H1 (cell line): ENCODE results near the gene SOBP. TPM values are rescaled to one million over a fixed set of nuclear protein-coding genes. Genes with fewer than 3 reads are reported as not detected.

Experiments
- CTCF ChIA-PET: fragments of 300-600 bp; sonication (Branson Sonifier 250); formaldehyde crosslinking; loops from one replicate; lab custom pipeline; 2021; ENCODE audit not compliant: partially characterized antibody; lab: Charles Lee
- POLR2A ChIA-PET: fragments of 300-600 bp; sonication (Branson Sonifier 250); formaldehyde crosslinking; loops from one replicate; lab custom pipeline; 2021; ENCODE audit warnings: inconsistent platforms; ENCODE audit not compliant: partially characterized antibody; lab: Charles Lee
- DNase-seq, 2 experiments: peaks; one replicate each; pipeline versions ENCODE4 v3.0.0 to v3.0.0-alpha.2; 2010 to 2022; ENCODE audit warnings: low spot score in 2 of 2, low read depth in 1 of 2, mixed read lengths in 1 of 2
- FAIRE-seq: peaks from 2 replicates; lab custom pipeline; 2011; peaks lifted over from hg19 to GRCh38; lab: Jason Lieb, UNC
- H2AFZ ChIP-seq: 2 replicates; pipeline ENCODE4 v1.8.1; 2012; ENCODE audit warnings: low read length, inconsistent platforms
- H2AK5ac ChIP-seq: 2 replicates; pipeline ENCODE4 v1.6.1; 2013; ENCODE audit warnings: low read depth, low read length
- H2BK120ac ChIP-seq: replicated peaks from 2 replicates; pipeline ENCODE3; 2013; ENCODE audit warnings: low read depth, low read length, inconsistent platforms
- H2BK12ac ChIP-seq: 2 replicates; pipeline ENCODE4 v1.6.1; 2013; ENCODE audit warnings: low read depth, low read length
- H2BK15ac ChIP-seq: 2 replicates; pipeline ENCODE4 v1.6.1; 2013; ENCODE audit warnings: low read length
- H2BK20ac ChIP-seq: 2 replicates; pipeline ENCODE4 v1.6.1; 2013; ENCODE audit warnings: low read length
- H2BK5ac ChIP-seq: 2 replicates; pipeline ENCODE4 v1.6.1; 2013; ENCODE audit warnings: low read depth, low read length
- H3K14ac ChIP-seq: 2 replicates; pipeline ENCODE4 v1.6.1; 2013; ENCODE audit warnings: inconsistent platforms; ENCODE audit not compliant: insufficient read length
- H3K18ac ChIP-seq: 2 replicates; pipeline ENCODE4 v1.6.1; 2013; ENCODE audit warnings: low read length; ENCODE audit errors: extremely low read depth
- H3K23ac ChIP-seq: 2 replicates; pipeline ENCODE4 v1.6.1; 2013; ENCODE audit warnings: inconsistent platforms; ENCODE audit not compliant: insufficient read length
- H3K23me2 ChIP-seq: 2 replicates; pipeline ENCODE4 v1.6.1; 2013; ENCODE audit warnings: low read depth, low read length
- H3K27ac ChIP-seq: 2 replicates; pipeline ENCODE4 v1.6.1; 2011; ENCODE audit warnings: low read depth, low read length, inconsistent platforms
- H3K27me3 ChIP-seq, 4 experiments: replicated peaks in 1 of 4; 1 replicate in 1 of 4; 2 replicates in 3 of 4; pipeline versions ENCODE4 v1.6.1 to v1.8.1; 2011 to 2013; ENCODE audit warnings: low read length in 3 of 4, mild to moderate bottlenecking in 3 of 4, inconsistent platforms in 2 of 4, mixed read lengths in 2 of 4, moderate library complexity in 1 of 4; ENCODE audit not compliant: control insufficient read depth in 3 of 4, insufficient read depth in 3 of 4; ENCODE audit errors: extremely low read depth in 1 of 4
- H3K36me3 ChIP-seq, 4 experiments: 2 replicates each; pipeline versions ENCODE4 v1.6.1 to v1.8.1; 2011 to 2013; ENCODE audit warnings: mild to moderate bottlenecking in 4 of 4, low read length in 3 of 4, moderate library complexity in 2 of 4, control low read depth in 1 of 4, inconsistent platforms in 1 of 4; ENCODE audit not compliant: insufficient read depth in 4 of 4, control insufficient read depth in 2 of 4
- H3K4ac ChIP-seq: replicated peaks from 2 replicates; pipeline ENCODE3; 2013; ENCODE audit warnings: low read length, low read depth, mixed read lengths, inconsistent platforms; ENCODE audit not compliant: insufficient read length
- H3K4me1 ChIP-seq, 4 experiments: replicated peaks in 1 of 4; 1 replicate in 1 of 4; 2 replicates in 3 of 4; pipeline versions ENCODE4 v1.6.1 to v1.8.1; 2011 to 2013; ENCODE audit warnings: low read length in 3 of 4, inconsistent platforms in 2 of 4, mixed read lengths in 1 of 4; ENCODE audit not compliant: insufficient read depth in 4 of 4, control insufficient read depth in 3 of 4
- H3K4me2 ChIP-seq, 2 experiments: 2 replicates each; pipeline versions ENCODE4 v1.6.1 to v1.8.1; 2011 to 2013; ENCODE audit warnings: low read depth in 2 of 2, low read length in 2 of 2, control low read depth in 1 of 2, inconsistent platforms in 1 of 2, mild to moderate bottlenecking in 1 of 2; ENCODE audit not compliant: insufficient read depth in 1 of 2
- H3K4me3 ChIP-seq, 4 experiments: fragments of 200-600, 300-600 bp in 1 of 4; sonication (generic), shearing (Covaris generic), sonication (Bioruptor Twin) in 1 of 4; 2 replicates each; pipeline versions ENCODE4 v1.5.1 to v1.8.1; 2011 to 2016; ENCODE audit warnings: low read length in 4 of 4, low read depth in 3 of 4, control low read depth in 2 of 4, inconsistent platforms in 2 of 4, mild to moderate bottlenecking in 2 of 4, mixed read lengths in 1 of 4, moderate library complexity in 1 of 4; ENCODE audit not compliant: insufficient read depth in 2 of 4; ENCODE audit errors: extremely low read depth in 1 of 4
- H3K56ac ChIP-seq: replicated peaks from 2 replicates; pipeline ENCODE3; 2013; ENCODE audit warnings: low read depth, mild to moderate bottlenecking, mixed read lengths, low read length, inconsistent platforms; ENCODE audit not compliant: insufficient read length
- H3K79me1 ChIP-seq: 2 replicates; pipeline ENCODE4 v1.6.1; 2013; ENCODE audit warnings: low read depth, low read length, control low read depth
- H3K79me2 ChIP-seq, 2 experiments: 2 replicates each; pipeline versions ENCODE4 v1.6.1 to v1.8.1; 2012 to 2013; ENCODE audit warnings: low read length in 2 of 2, mild to moderate bottlenecking in 2 of 2, inconsistent platforms in 1 of 2; ENCODE audit not compliant: insufficient read depth in 2 of 2, control insufficient read depth in 1 of 2
- H3K9ac ChIP-seq, 4 experiments: replicated peaks in 1 of 4; 1 replicate in 1 of 4; 2 replicates in 3 of 4; pipeline versions ENCODE4 v1.6.1 to v1.8.1; 2011 to 2013; ENCODE audit warnings: low read depth in 3 of 4, low read length in 3 of 4, control low read depth in 2 of 4, mild to moderate bottlenecking in 2 of 4, moderate library complexity in 2 of 4, inconsistent platforms in 1 of 4; ENCODE audit errors: extremely low read depth in 1 of 4
- H3K9me3 ChIP-seq, 2 experiments: 2 replicates each; pipeline versions ENCODE4 v1.6.1 to v1.8.1; 2012 to 2013; ENCODE audit warnings: mild to moderate bottlenecking in 2 of 2, moderate library complexity in 2 of 2, control low read depth in 1 of 2, inconsistent platforms in 1 of 2, low read depth in 1 of 2, low read length in 1 of 2, mixed read lengths in 1 of 2; ENCODE audit not compliant: insufficient read depth in 2 of 2
- H4K20me1 ChIP-seq, 2 experiments: replicated peaks in 1 of 2; 2 replicates each; pipeline versions ENCODE3 to v1.8.1; 2011 to 2013; ENCODE audit warnings: inconsistent platforms in 2 of 2, low read length in 2 of 2, mild to moderate bottlenecking in 1 of 2; ENCODE audit not compliant: insufficient read depth in 2 of 2, control insufficient read depth in 1 of 2
- H4K5ac ChIP-seq: 2 replicates; pipeline ENCODE4 v1.6.1; 2013; ENCODE audit warnings: low read length, low read depth, mixed read lengths, inconsistent platforms; ENCODE audit not compliant: insufficient read length
- H4K8ac ChIP-seq: 2 replicates; pipeline ENCODE4 v1.8.0; 2013; ENCODE audit warnings: mild to moderate bottlenecking, moderate library complexity, low read length, inconsistent platforms; ENCODE audit not compliant: insufficient read depth; ENCODE audit errors: extremely low read depth
- H4K91ac ChIP-seq: replicated peaks from 2 replicates; pipeline ENCODE3; 2013; ENCODE audit warnings: low read length, mixed read lengths, inconsistent platforms; ENCODE audit not compliant: insufficient read length
- MAX ChIP-seq: IDR thresholded peaks from 2 replicates; pipeline ENCODE4 v1.6.1; 2012; ENCODE audit warnings: inconsistent platforms
- TEAD4 ChIP-seq: IDR thresholded peaks from 2 replicates; pipeline ENCODE4 v1.6.1; 2012; ENCODE audit warnings: low read depth, low read length, inconsistent platforms, mixed read lengths
- WGBS, 2 experiments: shearing (Covaris generic) in 1 of 2; methylation state at CpG; one replicate each; pipeline versions ENCODE4 v1.1.6 to v1.1.7; 2013 to 2015; ENCODE audit warnings: low lambda C conversion rate in 2 of 2, mixed read lengths in 2 of 2, inconsistent platforms in 1 of 2, low coverage in 1 of 2, missing lambda C conversion rate in 1 of 2; ENCODE audit not compliant: insufficient replicate concordance in 2 of 2, insufficient coverage in 1 of 2, insufficient read length in 1 of 2; ENCODE audit errors: extremely low coverage in 1 of 2, missing lambda C conversion rate in 1 of 2; 5-methylcytosine and 5-hydroxymethylcytosine counted together
- polyA plus RNA-seq, 7 experiments: library from polyadenylated mRNA; depleted of rRNA in 3 of 7; stranded (reverse) in 5 of 7; unstranded in 2 of 7; fragments of >200 nt in 5 of 7; fragments of 200-250 nt in 2 of 7; gene quantifications; 1 replicate in 5 of 7; 2 replicates in 1 of 7; 4 replicates in 1 of 7; pipeline versions ENCODE4 v1.2.1 to v1.2.3, GENCODE V29; 2011 to 2013; ENCODE audit warnings: missing spikeins in 2 of 7, mixed read lengths in 2 of 7
- total RNA-seq: library from RNA; stranded (reverse); fragmentation: NEBNext Ultra II Directional; extraction: Animal tissue kit (Norgen Biotek cat#: 25700); gene quantifications from 2 replicates; pipeline ENCODE4 v1.2.1, GENCODE V29; 2021

Gene SOBP
- total and polyA plus RNA-seq, 2 of the 8 experiments (the other 6 are each of a cell fraction or from before 2014, with no cell fraction given), result 0.45 to 6.2 TPM

- POLR2A ChIA-PET, result interaction anchor here (1.6 kb wide), 1 partner anchor 24 kb away, joined by 3 read pairs; no protein-coding TSS in a partner anchor
- no peaks in the 10 kb centered on the region for H4K20me1 ChIP-seq
Observed at GRCh38 chr6:107652526-107653182, 162.7 kb downstream of the SOBP start.

More at GRCh38 chr6:107652526-107653182, 162.7 kb downstream of the SOBP start:
- Histone ChIP-seq H2BK20ac (no peak overlapping the region), H3K79me1 (no peaks in the 10 kb centered on the region), H3K4me2 (no peak overlapping the region), H2BK12ac (no peak overlapping the region), H3K9ac (no peak overlapping the region), H2BK15ac (no peak overlapping the region), H3K23me2 (no peaks in the 10 kb centered on the region), H3K4me1 (peaks cover 0 to 3% (median 0%) of the 10 kb centered on the region in 4 experiments; a peak in 1 of 7 replicates), H3K36me3 (no peaks in the 10 kb centered on the region; a peak in 1 of 8 replicates), H2AFZ (no peak overlapping the region), H3K4me3 (no peak overlapping the region), H3K27me3 (no peaks in the 10 kb centered on the region; a peak in 1 of 7 replicates), H3K4ac (no peak overlapping the region), H4K5ac (no peak overlapping the region), H2BK120ac (no peak overlapping the region), H2BK5ac (no peak overlapping the region), H3K27ac (no peak overlapping the region), H4K91ac (no peak overlapping the region), H3K9me3 (no peaks in the 10 kb centered on the region), H4K8ac (no peak overlapping the region), H3K79me2 (no peaks in the 10 kb centered on the region), H3K18ac (no peak overlapping the region), H3K14ac (no peak overlapping the region), H3K23ac (no peak overlapping the region), H3K56ac (no peak overlapping the region), H2AK5ac (no peak overlapping the region)
- FAIRE-seq (no peak), DNase-seq (no peak)
- CTCF ChIA-PET, result interaction anchor here (0.6 to 1.8 kb wide), 6 partner anchors 17 to 335 kb away, joined by 3 to 5 read pairs (median 3); partner anchors contain the start of gene PDSS2
- TF ChIP-seq TEAD4, result no peak
- no peak for TF ChIP-seq MAX
- 90% methylated on average over 2 of the region's 2 CpGs; no CpG with 5 or more reads in 1 of the 2 experiments for WGBS, 2 experiments
